RPMI7951 (cell line): ENCODE measurements around the gene C2orf69. TPM values are rescaled to one million over a fixed set of nuclear protein-coding genes. Genes with fewer than 3 reads are reported as not detected.

Source experiments
- DNase-seq: peaks from one replicate; pipeline ENCODE4 v3.0.0-alpha.2; 2012; ENCODE audit warnings: low read depth
- total RNA-seq: library from RNA; depleted of rRNA; stranded (reverse); fragments of >200 nt; shearing (Covaris generic); gene quantifications from 2 replicates; pipeline ENCODE4 v1.2.3, GENCODE V29; 2014; rRNA removed

Gene C2orf69
- total RNA-seq, 1 experiment from 2014 or later, result 22.5 TPM

DNA sequence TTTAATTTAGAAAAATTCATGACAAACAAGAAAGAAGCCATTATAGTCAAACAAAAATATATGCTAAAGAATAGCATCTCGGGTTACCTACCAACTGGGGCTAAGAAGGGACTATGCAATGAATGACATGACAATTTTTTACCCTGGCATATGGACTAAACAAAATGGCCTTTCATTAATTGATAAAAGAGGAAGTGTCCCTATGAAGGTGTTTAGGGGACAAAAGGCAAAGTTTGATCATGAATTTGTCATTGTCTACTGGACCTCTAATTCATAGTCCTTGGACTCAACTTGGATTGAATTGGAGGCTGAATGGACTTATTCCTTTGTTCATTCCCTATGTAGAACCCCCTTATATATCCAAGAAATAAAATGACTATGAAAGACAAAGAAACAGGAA is 57.0 kb downstream of the C2orf69 start:
- no peak for DNase-seq

DNA sequence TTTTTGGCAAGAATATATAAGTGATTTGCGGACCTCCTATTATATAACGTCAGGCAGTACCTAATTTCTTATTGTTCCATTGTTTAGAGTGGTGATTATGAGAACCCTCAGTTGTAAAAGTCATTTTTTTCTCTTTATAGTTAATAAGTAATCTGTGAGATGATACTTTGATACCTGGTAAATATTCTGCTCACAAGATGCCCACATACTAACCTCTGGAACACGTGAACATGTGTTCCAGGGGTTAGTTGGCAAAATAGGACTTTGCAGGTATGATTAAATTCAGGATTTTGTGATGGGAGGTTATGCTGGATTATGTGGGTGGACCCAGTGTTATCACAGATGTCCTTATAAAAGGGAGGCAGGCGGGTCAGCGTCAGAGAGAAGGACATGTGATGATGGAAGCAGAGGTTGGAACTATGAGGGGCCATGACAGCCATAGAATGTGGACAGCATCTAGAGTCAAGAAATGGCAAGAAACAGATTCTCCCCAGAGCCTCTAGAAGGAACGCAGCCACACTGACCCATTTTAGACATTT is 61.1 kb downstream of the C2orf69 start:
- no peak for DNase-seq

DNA sequence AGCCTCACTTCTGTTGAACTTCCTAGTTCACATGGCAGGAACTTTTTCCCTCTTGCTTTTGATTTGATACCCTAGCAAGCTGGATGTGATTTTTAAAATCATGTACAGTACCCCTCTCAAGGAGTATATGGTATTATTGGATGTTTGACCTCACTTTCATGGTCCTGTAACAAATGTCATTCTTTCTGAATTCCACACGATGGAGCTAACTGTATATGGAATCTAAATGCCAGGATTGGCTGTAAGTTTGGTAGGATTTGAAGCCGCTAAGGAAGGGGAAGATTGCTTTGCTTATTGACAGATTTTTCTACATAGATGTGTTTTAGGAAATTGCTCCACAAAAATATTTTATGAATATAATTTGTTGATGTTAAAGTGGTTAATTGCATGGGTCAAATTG is 62.6 kb downstream of the C2orf69 start:
- DNase-seq, result peak; percentile 47

DNA sequence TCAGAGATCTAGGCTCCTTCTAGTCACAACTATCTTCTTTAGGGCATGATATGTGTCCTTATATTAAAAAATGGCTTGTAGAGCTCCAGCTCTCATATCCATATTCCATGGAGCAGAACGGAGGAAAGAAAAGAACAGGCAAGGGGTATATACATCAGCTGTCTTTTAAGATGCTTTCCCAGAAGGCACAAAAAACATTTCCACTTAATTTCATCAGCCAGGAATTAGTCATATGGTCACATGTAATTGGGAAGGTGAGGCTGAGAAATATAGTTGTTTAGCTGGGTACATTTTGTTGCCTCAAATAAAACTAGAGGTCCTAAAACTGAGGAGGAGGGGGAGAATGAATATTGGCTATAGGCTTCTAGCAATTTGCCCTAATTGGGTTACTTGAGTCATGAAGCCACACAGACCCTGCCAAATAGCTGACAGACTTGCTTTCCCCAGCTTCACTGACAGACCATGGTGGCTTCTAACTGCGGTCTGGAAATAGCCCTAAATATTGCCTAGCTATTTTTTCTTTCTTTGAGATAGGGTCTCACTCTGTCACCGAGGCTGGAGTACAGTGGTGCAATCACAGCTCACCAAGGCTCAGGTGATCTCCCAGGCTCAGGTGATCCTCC is 64.3 kb downstream of the C2orf69 start:
- no peak for DNase-seq

Other genes with a start within 250 kb of the C2orf69 start
- gene FTCDNL1, start 60.1 kb upstream of the C2orf69 start, total RNA-seq, result 3.0 and 3.1 TPM in 2 replicates
- gene TYW5, start 44.2 kb downstream of the C2orf69 start, total RNA-seq, result 9.0 and 9.1 TPM in 2 replicates
- gene MAIP1, start 44.3 kb downstream of the C2orf69 start, total RNA-seq, result 31.5 and 40.6 TPM in 2 replicates